Kidney (tissue), 22 donors: ENCODE data around the gene FAM136A. TPM values are rescaled to one million over a fixed set of nuclear protein-coding genes. Genes with fewer than 3 reads are reported as not detected.
A peak's percentile ranks its signal among the peaks of the same experiment; 100 is the strongest.

Experiments used
- DNase-seq, 5 donors: peaks; one replicate each; pipeline ENCODE4 v3.0.0-alpha.2; 2013 to 2020
- FAIRE-seq: peaks from 2 replicates; lab custom pipeline; 2012; peaks lifted over from hg19 to GRCh38; lab: Jason Lieb, UNC
- H3K27ac ChIP-seq, 2 donors: one replicate each; pipeline ENCODE4 v1.7.0; 2013; ENCODE audit warnings: low read depth in 2 of 2, low read length in 2 of 2, inconsistent platforms in 1 of 2
- H3K27me3 ChIP-seq: one replicate; pipeline ENCODE4 v1.7.1; 2013; ENCODE audit warnings: low read length, inconsistent platforms; ENCODE audit not compliant: control insufficient read depth, insufficient read depth
- H3K36me3 ChIP-seq, 3 donors: one replicate each; pipeline versions ENCODE4 v1.7.0 to v1.7.1; 2013; ENCODE audit warnings: low read length in 3 of 3, control low read depth in 1 of 3, inconsistent platforms in 1 of 3; ENCODE audit not compliant: insufficient read depth in 3 of 3, control insufficient read depth in 2 of 3
- H3K4me1 ChIP-seq, 3 donors: one replicate each; pipeline versions ENCODE4 v1.7.0 to v1.7.1; 2013; ENCODE audit warnings: low read length in 3 of 3, inconsistent platforms in 1 of 3, low read depth in 1 of 3; ENCODE audit not compliant: control insufficient read depth in 2 of 3, insufficient read depth in 2 of 3
- H3K4me3 ChIP-seq, 3 donors: one replicate each; pipeline versions ENCODE4 v1.7.0 to v1.8.1; 2013; ENCODE audit warnings: low read length in 3 of 3, control low read depth in 1 of 3, inconsistent platforms in 1 of 3
- H3K9ac ChIP-seq, 3 donors: one replicate each; pipeline versions ENCODE4 v1.7.0 to v1.7.1; 2013; ENCODE audit warnings: low read length in 3 of 3, control low read depth in 1 of 3, inconsistent platforms in 1 of 3
- H3K9me3 ChIP-seq, 3 donors: one replicate each; pipeline versions ENCODE4 v1.7.0 to v1.7.1; 2013; ENCODE audit warnings: low read length in 3 of 3, control low read depth in 1 of 3, inconsistent platforms in 1 of 3; ENCODE audit not compliant: control insufficient read depth in 2 of 3, insufficient read depth in 1 of 3
- intact Hi-C: fragments of 100-400 bp; cut with DNase I; formaldehyde crosslinking; loops from one replicate; pipeline ENCODE4 v1.11.1; 2022
- long read RNA-seq, 10 donors: library from polyadenylated mRNA in 1 of 10; unstranded in 1 of 10; transcript quantifications; one replicate each; pipeline ENCODE4 v2.0.0 and lab custom pipeline, GENCODE V29; 2021 to 2026
- polyA plus RNA-seq: library from polyadenylated mRNA; stranded (reverse); fragments of 350-450 nt; fragmentation: Illumina TruSeq; extraction: RNeasy Lipid Tissue Mini Kit (QIAGEN cat#74804); gene quantifications from one replicate; pipeline ENCODE4 v1.2.3, GENCODE V29; 2014; ENCODE audit warnings: low read depth, low replicate concordance; ENCODE audit not compliant: insufficient read depth
- total RNA-seq: library from RNA; stranded (reverse); fragmentation: NEBNext Ultra II Directional; extraction: Animal tissue kit (Norgen Biotek cat#: 25700); gene quantifications from one replicate; pipeline ENCODE4 v1.2.1, GENCODE V29; 2021
- TF ChIP-seq, protein P1 (sequence below): IDR thresholded peaks from 3 replicates; pipeline ENCODE4 v1.5.1; 2012; ENCODE audit warnings: mild to moderate bottlenecking, moderate library complexity, borderline replicate concordance; ENCODE audit not compliant: insufficient read depth; ENCODE audit errors: extremely low read depth
- donor health status: control.
- donor health status: control.
- donor health status: control.
- donor health status: control.
- donor health status: control.
- donor health status: DM: yes; HTN: yes; CAD: no.
- donor health status: Normal renal cell carcinoma (clear cell type).

FAM136A gene
- 27.0 TPM for total RNA-seq
- polyA plus RNA-seq = 41.9 TPM
- long read RNA-seq, donor 1, transcript FAM136A-201 (3 exons, 1,810 nt) = major isoform, 30 of 36 reads
- long read RNA-seq, donor 1, transcript FAM136A-205 (3 exons, 2,398 nt) = minor isoform, 6 of 36 reads
- long read RNA-seq, donor 1, partial matches to known transcripts = 0 of 36 reads
- long read RNA-seq, donor 1, other reads (novel, unspliced or antisense) = 0 of 36 reads
- long read RNA-seq, donor 2, transcript FAM136A-201 (3 exons, 1,810 nt) = major isoform, 16 of 18 reads
- long read RNA-seq, donor 2, partial matches to known transcripts = 0 of 18 reads
- long read RNA-seq, donor 2, other reads (novel, unspliced or antisense) = 0 of 18 reads
- long read RNA-seq, donor 3, transcript FAM136A-201 (3 exons, 1,810 nt) = major isoform, 25 of 28 reads
- long read RNA-seq, donor 3, partial matches to known transcripts = 0 of 28 reads
- long read RNA-seq, donor 3, other reads (novel, unspliced or antisense) = 0 of 28 reads
- long read RNA-seq, donor 4, transcript FAM136A-201 (3 exons, 1,810 nt) = major isoform, 33 of 35 reads
- long read RNA-seq, donor 4, partial matches to known transcripts = 0 of 35 reads
- long read RNA-seq, donor 4, other reads (novel, unspliced or antisense) = 0 of 35 reads
- long read RNA-seq, donor 5, partial matches to known transcripts = 0 of 2 reads
- long read RNA-seq, donor 5, other reads (novel, unspliced or antisense) = 0 of 2 reads
- long read RNA-seq, donor 6, transcript FAM136A-201 (3 exons, 1,810 nt) = major isoform, 55 of 55 reads
- long read RNA-seq, donor 6, partial matches to known transcripts = 0 of 55 reads
- long read RNA-seq, donor 6, other reads (novel, unspliced or antisense) = 0 of 55 reads
- long read RNA-seq, donor 7, transcript FAM136A-201 (3 exons, 1,810 nt) = major isoform, 19 of 37 reads
- long read RNA-seq, donor 7, transcript FAM136A-205 (3 exons, 2,398 nt) = minor isoform, 9 of 37 reads
- long read RNA-seq, donor 7, partial matches to known transcripts = 0 of 37 reads
- long read RNA-seq, donor 7, other reads (novel, unspliced or antisense) = 9 of 37 reads
- long read RNA-seq, donor 8, transcript FAM136A-201 (3 exons, 1,810 nt) = major isoform, 29 of 30 reads
- long read RNA-seq, donor 8, partial matches to known transcripts = 0 of 30 reads
- long read RNA-seq, donor 8, other reads (novel, unspliced or antisense) = 0 of 30 reads
- long read RNA-seq, donor 9, transcript FAM136A-201 (3 exons, 1,810 nt) = major isoform, 16 of 16 reads
- long read RNA-seq, donor 9, partial matches to known transcripts = 0 of 16 reads
- long read RNA-seq, donor 9, other reads (novel, unspliced or antisense) = 0 of 16 reads
- long read RNA-seq, donor 10, transcript FAM136A-205 (3 exons, 2,398 nt) = minor isoform, 5 of 37 reads
- long read RNA-seq, donor 10, transcript FAM136A-201 (3 exons, 1,810 nt) = major isoform, 29 of 37 reads
- long read RNA-seq, donor 10, partial matches to known transcripts = 0 of 37 reads
- long read RNA-seq, donor 10, other reads (novel, unspliced or antisense) = 0 of 37 reads

DNA sequence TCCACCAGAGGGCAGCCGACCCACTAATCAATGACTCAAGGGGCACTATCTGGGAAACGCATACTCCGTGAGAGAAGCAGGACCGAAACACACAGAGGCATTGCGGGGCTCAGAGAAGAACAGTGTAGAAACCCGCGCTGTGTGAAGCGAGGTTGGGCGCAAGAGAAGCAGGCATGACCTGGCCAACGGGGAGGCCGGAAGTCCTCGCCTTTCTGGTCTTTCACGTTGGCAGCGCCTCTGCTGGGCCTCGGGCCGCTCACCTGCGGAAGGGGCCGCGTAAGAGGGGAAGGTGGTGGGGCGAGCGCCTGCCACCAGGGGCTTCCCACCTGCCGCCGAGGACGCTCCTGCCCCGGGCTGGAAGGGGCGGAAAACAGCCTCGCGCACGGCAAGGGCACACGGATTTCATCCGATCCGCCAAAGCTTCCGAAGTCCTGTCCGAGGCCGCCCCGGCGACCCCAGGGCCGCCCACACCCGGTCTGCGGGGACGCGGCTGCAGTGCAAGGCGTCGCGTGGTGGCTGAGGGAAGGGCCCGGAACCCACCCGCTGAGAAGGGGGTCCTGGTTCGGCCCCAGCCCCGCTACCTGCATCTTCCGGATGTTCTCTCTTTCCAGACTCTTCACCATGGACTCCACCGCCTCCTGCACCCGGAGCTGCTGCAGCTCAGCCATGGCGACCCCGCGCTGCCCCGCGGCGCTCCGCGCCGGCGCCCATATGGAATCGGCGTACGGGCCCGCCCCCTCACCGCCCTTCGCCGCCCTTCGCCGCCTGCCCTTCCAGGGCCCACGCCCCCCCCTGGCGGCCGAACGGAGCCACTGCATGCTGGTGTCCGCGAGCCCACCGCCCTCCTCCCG lies at the start of gene FAM136A:
FAM136A (minus strand) TSS at position 724 of the 851 bp plus-strand sequence; CDS start at position 668, 56 bp downstream.
- peak within 1 kb of the TSS; percentile 58 to 86 (median 67) for H3K4me3 ChIP-seq
- no peaks in the 10 kb centered on the region for H3K27me3 ChIP-seq
- peak within 1 kb of the TSS; percentile 61 to 86 for H3K27ac ChIP-seq
- intact Hi-C loops = no loop called here
- FAIRE-seq (no peak), DNase-seq (peak; percentile 93 to 96 (median 95))
- peaks cover 0 to 3% (median 0%) of the 10 kb centered on the region in 3 donors for H3K4me1 ChIP-seq
- no peaks in the 10 kb centered on the region for H3K9me3 ChIP-seq
- peak within 1 kb of the TSS; percentile 35 to 72 (median 38) for H3K9ac ChIP-seq
- H3K36me3 ChIP-seq = peaks cover 0 to 5% (median 4%) of the 10 kb centered on the region in 3 donors
- TF ChIP-seq, protein P1, sequence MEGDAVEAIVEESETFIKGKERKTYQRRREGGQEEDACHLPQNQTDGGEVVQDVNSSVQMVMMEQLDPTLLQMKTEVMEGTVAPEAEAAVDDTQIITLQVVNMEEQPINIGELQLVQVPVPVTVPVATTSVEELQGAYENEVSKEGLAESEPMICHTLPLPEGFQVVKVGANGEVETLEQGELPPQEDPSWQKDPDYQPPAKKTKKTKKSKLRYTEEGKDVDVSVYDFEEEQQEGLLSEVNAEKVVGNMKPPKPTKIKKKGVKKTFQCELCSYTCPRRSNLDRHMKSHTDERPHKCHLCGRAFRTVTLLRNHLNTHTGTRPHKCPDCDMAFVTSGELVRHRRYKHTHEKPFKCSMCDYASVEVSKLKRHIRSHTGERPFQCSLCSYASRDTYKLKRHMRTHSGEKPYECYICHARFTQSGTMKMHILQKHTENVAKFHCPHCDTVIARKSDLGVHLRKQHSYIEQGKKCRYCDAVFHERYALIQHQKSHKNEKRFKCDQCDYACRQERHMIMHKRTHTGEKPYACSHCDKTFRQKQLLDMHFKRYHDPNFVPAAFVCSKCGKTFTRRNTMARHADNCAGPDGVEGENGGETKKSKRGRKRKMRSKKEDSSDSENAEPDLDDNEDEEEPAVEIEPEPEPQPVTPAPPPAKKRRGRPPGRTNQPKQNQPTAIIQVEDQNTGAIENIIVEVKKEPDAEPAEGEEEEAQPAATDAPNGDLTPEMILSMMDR = peak; percentile 95

DNA sequence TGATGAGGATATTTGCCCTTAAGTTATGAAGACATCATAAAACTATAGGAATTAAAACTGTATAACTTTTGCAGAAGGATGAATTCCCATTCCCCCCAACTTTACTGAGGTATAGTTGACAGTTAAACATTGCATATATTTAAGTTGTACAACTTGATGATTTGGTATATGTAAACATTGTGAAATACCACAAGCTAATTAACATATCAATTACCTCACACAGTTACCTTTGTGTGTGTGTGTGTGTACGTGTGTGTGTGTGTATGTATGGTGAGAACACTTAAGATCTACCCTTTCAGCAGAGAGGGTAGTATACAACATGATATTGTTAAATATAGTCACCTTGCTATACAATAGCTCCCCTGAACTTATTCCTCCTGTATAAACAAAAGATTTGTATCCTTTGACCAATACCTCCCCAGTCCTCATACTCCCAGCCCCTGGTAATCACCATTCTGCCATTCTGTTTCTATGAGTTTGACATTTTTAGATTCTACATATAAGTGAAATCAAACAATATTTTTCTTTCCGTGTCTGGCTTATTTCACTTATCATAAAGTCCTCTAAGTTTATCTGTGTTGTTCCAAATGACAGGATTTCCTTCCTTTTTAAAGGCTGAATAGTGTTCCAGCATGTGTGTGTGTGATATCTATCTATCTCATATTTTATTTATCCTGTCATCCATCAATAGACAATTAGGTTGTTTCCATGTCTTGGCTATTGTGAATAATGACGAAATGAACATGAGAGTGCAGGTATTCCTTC lies 48.2 kb upstream of the FAM136A start:
- Histone ChIP-seq H3K36me3 (no peaks in the 10 kb centered on the region), H3K4me1 (no peaks in the 10 kb centered on the region), H3K4me3 (no peak overlapping the region), H3K27me3 (no peaks in the 10 kb centered on the region), H3K27ac (no peak overlapping the region), H3K9ac (no peak overlapping the region), H3K9me3 (no peaks in the 10 kb centered on the region)
- intact Hi-C loops = no loop called here
- TF ChIP-seq, protein P1 = no peak
- FAIRE-seq (no peak), DNase-seq (no peak)
